Epithelial cell of esophagus (primary cell): Measurements from ENCODE around the gene MAFG.
A peak's percentile ranks its signal among the peaks of the same experiment; 100 is the strongest.
"Not testable (repeated sequence)": the region's sequence is repeated elsewhere in the genome, so short reads cannot be mapped to it uniquely, and the experiment has no call there.

Source experiments
- DNase-seq: peaks from one replicate; pipeline ENCODE4 v3.0.0; 2010; ENCODE audit warnings: low read depth
- H3K4me3 ChIP-seq: 2 replicates; pipeline ENCODE4 v1.5.1; 2011; ENCODE audit warnings: mild to moderate bottlenecking, low read length, control low read depth
- CTCF ChIP-seq: IDR thresholded peaks from 2 replicates; pipeline ENCODE4 v1.5.1; 2011; ENCODE audit warnings: low read depth, mild to moderate bottlenecking, low read length, control low read depth, inconsistent platforms; ENCODE audit not compliant: insufficient read depth; ENCODE audit errors: missing control alignments

Gene MAFG

GRCh38 chr17:81920612-81921536 is 6.7 kb downstream of the MAFG start:
- TF ChIP-seq CTCF, result no peak
- no peak overlapping the region for H3K4me3 ChIP-seq
- no peak for DNase-seq

- TF ChIP-seq CTCF, result no peak
- no peak overlapping the region for H3K4me3 ChIP-seq
- DNase-seq, result peak; percentile 51
These were observed 8.5 kb downstream of the MAFG start for GRCh38 chr17:81918832-81919545.

- H3K4me3 ChIP-seq, DNase-seq: not testable (repeated sequence)
These were observed 9.2 kb downstream of the MAFG start for GRCh38 chr17:81918333-81918669.

GRCh38 chr17:81917565-81918332 is 9.8 kb downstream of the MAFG start, which contains the start of gene SIRT7:
TSS of gene SIRT7 (minus strand) at chr17:81918176. CDS start at chr17:81918131, 45 bp downstream.
- TF ChIP-seq CTCF, result no peak
- DNase-seq, result peak; percentile 76
- peak within 1 kb of the TSS; percentile 59 for H3K4me3 ChIP-seq

GRCh38 chr17:81916234-81917001 is 11.1 kb downstream of the MAFG start:
- peak; percentile 93 for DNase-seq
- TF ChIP-seq CTCF, result no peak
- H3K4me3 ChIP-seq, result peak overlapping the region; percentile 59

- H3K4me3 ChIP-seq, result no peak overlapping the region
- no peak for DNase-seq
- TF ChIP-seq CTCF, result no peak
These were observed 12.2 kb downstream of the MAFG start for GRCh38 chr17:81915331-81915730.
